ENCODE results near the gene TRIM5. TPM values are rescaled to one million over a fixed set of nuclear protein-coding genes. Genes with fewer than 3 reads are reported as not detected.
"Not testable (repeated sequence)": the region's sequence is repeated elsewhere in the genome, so short reads cannot be mapped to it uniquely, and the experiment has no call there.

Gene TRIM5
- total and polyA plus RNA-seq, 4 experiments from 2014 or later: 9.1 to 35.5 (median 21.7) TPM

DNA sequence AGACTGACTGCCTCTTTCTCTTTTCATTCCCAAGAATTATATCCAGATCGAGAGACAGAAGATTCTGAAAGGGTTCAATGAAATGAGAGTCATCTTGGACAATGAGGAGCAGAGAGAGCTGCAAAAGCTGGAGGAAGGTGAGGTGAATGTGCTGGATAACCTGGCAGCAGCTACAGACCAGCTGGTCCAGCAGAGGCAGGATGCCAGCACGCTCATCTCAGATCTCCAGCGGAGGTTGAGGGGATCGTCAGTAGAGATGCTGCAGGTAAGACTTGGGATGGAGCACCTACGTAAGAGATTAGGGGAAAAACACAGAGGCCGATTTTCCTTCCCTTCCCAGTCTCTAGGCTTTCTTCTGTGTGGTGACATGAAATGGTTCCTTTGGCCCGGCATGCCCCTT is 13.4 kb upstream of the TRIM5 start:
- ChIA-PET POLR2A (ENCODE audit: partially characterized antibody) (interaction anchor here (1.6 kb wide), 1 partner anchor 9 kb away, joined by 7 read pairs; the partner anchor contains the start of gene TRIM22), CTCF (ENCODE audit: partially characterized antibody) (interaction anchor here (0.7 to 10.1 kb wide), 3 partner anchors 13 to 111 kb away, joined by 3 to 63 read pairs (median 3); partner anchors contain the start of genes OR52N2 and TRIM5)
- Mint-ChIP-seq H3K27ac (peak overlapping the region; percentile 22 to 80 (median 57)), H3K27me3 (no peaks in the 10 kb centered on the region), H3K36me3 (peaks cover 76 to 83% of the 10 kb centered on the region in 2 donors), H3K4me3 (peak overlapping the region in 1 of 8 donors; percentile 2), H3K9me3 (no peaks in the 10 kb centered on the region), H3K4me1 (peaks cover 34 to 77% (median 62%) of the 10 kb centered on the region in 4 donors)
- Histone ChIP-seq H3K4me1 (ENCODE audit: insufficient read depth, low read length) (peaks cover 57% of the 10 kb centered on the region), H3K27me3 (ENCODE audit: insufficient read depth, low read length) (no peaks in the 10 kb centered on the region), H3K36me3 (ENCODE audit: insufficient read depth, low read length) (peaks cover 37% of the 10 kb centered on the region), H3K27ac (ENCODE audit: low read depth, low read length) (no peak overlapping the region), H3K9me3 (ENCODE audit: control insufficient read depth in 1 of 2, low read length in 2 of 2) (no peaks in the 10 kb centered on the region), H3K4me3 (ENCODE audit: low read length in 2 of 2) (no peak overlapping the region)
- DNase-seq: no peak
- intact Hi-C loops (cut with micrococcal nuclease): no loop called here

- intact Hi-C loops (cut with micrococcal nuclease): no loop called here
- Histone ChIP-seq H3K36me3 (ENCODE audit: insufficient read depth, low read length) (peaks cover 37% of the 10 kb centered on the region), H3K9me3 (ENCODE audit: control insufficient read depth in 1 of 2, low read length in 2 of 2) (no peaks in the 10 kb centered on the region), H3K4me1 (ENCODE audit: insufficient read depth, low read length) (peaks cover 65% of the 10 kb centered on the region), H3K27ac (ENCODE audit: low read depth, low read length) (peak overlapping the region; percentile 5), H3K27me3 (ENCODE audit: insufficient read depth, low read length) (no peaks in the 10 kb centered on the region), H3K4me3 (ENCODE audit: low read length in 2 of 2) (no peak overlapping the region)
- ChIA-PET CTCF (ENCODE audit: partially characterized antibody) (interaction anchor here (2.0 to 10.1 kb wide), 2 partner anchors 10 to 11 kb away, joined by 4 to 63 read pairs; partner anchors contain the start of gene TRIM5), POLR2A (ENCODE audit: partially characterized antibody) (interaction anchor here (1.3 to 3.5 kb wide), 2 partner anchors 9 to 12 kb away, joined by 3 to 20 read pairs; partner anchors contain the start of gene TRIM5)
- H3K27me3 Mint-ChIP-seq: no peaks in the 10 kb centered on the region
- peaks cover 65 to 76% of the 10 kb centered on the region in 2 donors for H3K36me3 Mint-ChIP-seq
- H3K9me3 Mint-ChIP-seq: no peaks in the 10 kb centered on the region
- H3K4me3 Mint-ChIP-seq: peak overlapping the region in 4 of 8 donors; percentile 13 to 28 (median 20)
- H3K4me1 Mint-ChIP-seq: peaks cover 39 to 73% (median 62%) of the 10 kb centered on the region in 4 donors
- peak overlapping the region in 6 of 7 donors; percentile 53 to 92 (median 74) for H3K27ac Mint-ChIP-seq
- no peak for DNase-seq
Measured at GRCh38 chr11:5696210-5696609, 11.3 kb upstream of the TRIM5 start.

DNA sequence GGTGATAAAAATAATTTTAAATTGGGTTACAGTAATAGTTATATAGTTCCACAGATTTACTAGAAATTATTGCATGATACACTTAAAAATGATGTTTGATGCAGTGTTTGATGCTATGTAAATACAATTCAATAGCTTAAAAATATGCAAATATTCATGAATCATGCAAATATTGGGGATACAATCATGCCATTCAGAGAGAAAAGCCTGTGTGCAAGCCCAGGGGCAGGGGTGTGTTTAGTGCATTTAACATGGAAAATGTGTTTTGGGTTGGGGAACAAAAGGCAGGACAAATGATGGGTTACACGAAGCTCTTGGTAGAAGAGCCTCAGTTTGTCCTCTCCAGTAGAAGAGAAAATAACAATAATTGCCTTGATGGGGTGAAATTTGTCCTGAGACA is 10.7 kb upstream of the TRIM5 start:
- intact Hi-C loops (cut with micrococcal nuclease): no loop called here
- no peaks in the 10 kb centered on the region for H3K9me3 ChIP-seq (ENCODE audit: control insufficient read depth in 1 of 2, low read length in 2 of 2)
- no peak for DNase-seq
- Mint-ChIP-seq H3K36me3 (peaks cover 58 to 75% of the 10 kb centered on the region in 2 donors), H3K4me3 (peak overlapping the region in 1 of 8 donors; percentile 50), H3K27me3 (no peaks in the 10 kb centered on the region), H3K4me1 (peaks cover 36 to 73% (median 58%) of the 10 kb centered on the region in 4 donors), H3K27ac (peak overlapping the region; percentile 27 to 87 (median 63)), H3K9me3 (no peaks in the 10 kb centered on the region)
- ChIA-PET POLR2A (ENCODE audit: partially characterized antibody) (interaction anchor here (1.3 to 3.5 kb wide), 2 partner anchors 10 to 11 kb away, joined by 3 to 20 read pairs; partner anchors contain the start of gene TRIM5), CTCF (ENCODE audit: partially characterized antibody) (interaction anchor here (2.0 to 10.1 kb wide), 2 partner anchors 10 to 11 kb away, joined by 4 to 63 read pairs; partner anchors contain the start of gene TRIM5)
- H3K36me3 ChIP-seq (ENCODE audit: insufficient read depth, low read length): peaks cover 37% of the 10 kb centered on the region
- H3K4me3 ChIP-seq (ENCODE audit: low read length in 2 of 2): no peak overlapping the region
- H3K27ac ChIP-seq (ENCODE audit: low read depth, low read length): peak overlapping the region; percentile 5
- H3K27me3 ChIP-seq (ENCODE audit: insufficient read depth, low read length): no peaks in the 10 kb centered on the region
- peaks cover 59% of the 10 kb centered on the region for H3K4me1 ChIP-seq (ENCODE audit: insufficient read depth, low read length)

DNA sequence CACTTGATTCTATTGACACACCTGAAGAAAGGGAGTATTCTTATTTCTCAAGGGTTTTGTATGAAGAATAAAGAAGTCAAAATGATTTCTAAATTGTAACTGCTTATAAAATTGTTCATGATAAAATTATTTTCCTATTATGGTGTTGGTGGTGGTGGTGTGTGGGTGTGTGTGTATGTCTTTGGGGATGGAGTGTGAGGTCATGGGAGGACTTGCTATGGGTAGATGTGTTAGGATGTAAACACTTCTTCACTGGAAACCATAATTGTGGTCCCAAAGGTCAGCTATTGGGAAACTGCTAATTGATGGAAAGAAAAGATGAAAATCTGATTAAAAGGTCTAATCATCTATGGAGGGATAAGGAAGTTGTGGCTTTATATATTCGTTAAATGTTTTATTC is 9.8 kb upstream of the TRIM5 start:
- H3K4me3 Mint-ChIP-seq: peak overlapping the region in 7 of 8 donors; percentile 23 to 83 (median 49)
- intact Hi-C loops (cut with micrococcal nuclease): no loop called here
- peaks cover 35 to 74% (median 56%) of the 10 kb centered on the region in 4 donors for H3K4me1 Mint-ChIP-seq
- DNase-seq: no peak
- H3K9me3 Mint-ChIP-seq: no peaks in the 10 kb centered on the region
- peaks cover 50 to 76% of the 10 kb centered on the region in 2 donors for H3K36me3 Mint-ChIP-seq
- ChIA-PET CTCF (ENCODE audit: partially characterized antibody) (interaction anchor here (2.0 to 10.1 kb wide), 2 partner anchors 10 to 11 kb away, joined by 4 to 63 read pairs; partner anchors contain the start of gene TRIM5), POLR2A (ENCODE audit: partially characterized antibody) (interaction anchor here (1.0 to 3.5 kb wide), 2 partner anchors 10 to 16 kb away, joined by 3 to 20 read pairs; partner anchors contain the start of gene TRIM5)
- no peak overlapping the region for H3K4me3 ChIP-seq (ENCODE audit: low read length in 2 of 2)
- H3K9me3 ChIP-seq (ENCODE audit: control insufficient read depth in 1 of 2, low read length in 2 of 2): no peaks in the 10 kb centered on the region
- H3K36me3 ChIP-seq (ENCODE audit: insufficient read depth, low read length): peaks cover 37% of the 10 kb centered on the region
- H3K4me1 ChIP-seq (ENCODE audit: insufficient read depth, low read length): peaks cover 52% of the 10 kb centered on the region
- H3K27me3 ChIP-seq (ENCODE audit: insufficient read depth, low read length): no peaks in the 10 kb centered on the region
- no peaks in the 10 kb centered on the region for H3K27me3 Mint-ChIP-seq
- H3K27ac Mint-ChIP-seq: peak overlapping the region; percentile 13 to 87 (median 76)
- H3K27ac ChIP-seq (ENCODE audit: low read depth, low read length): peak overlapping the region; percentile 0

DNA sequence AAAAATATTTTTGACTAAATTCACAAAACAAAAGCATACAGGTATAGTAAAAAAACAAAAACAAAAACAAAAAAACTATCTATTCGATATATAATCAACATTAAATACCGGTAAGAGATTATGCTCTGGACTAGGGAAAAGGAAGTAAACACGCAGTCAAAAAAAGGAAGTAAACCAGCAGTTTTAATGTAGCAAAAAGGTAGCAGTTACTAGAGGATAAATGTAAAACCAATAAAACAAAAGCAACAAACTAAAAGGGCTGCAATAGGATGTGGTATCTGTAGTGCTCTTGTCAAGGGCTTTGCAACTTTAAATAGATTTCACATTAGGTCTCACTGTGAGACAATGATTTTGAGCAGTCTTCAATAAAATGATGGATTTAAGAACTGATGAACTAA is 7.1 kb upstream of the TRIM5 start:
- CTCF ChIA-PET (ENCODE audit: partially characterized antibody): no interaction called here
- POLR2A ChIA-PET (ENCODE audit: partially characterized antibody): interaction anchor here (1.5 to 3.0 kb wide), 2 partner anchors 10 to 698 kb away, joined by 4 to 25 read pairs; partner anchors contain the start of gene SMPD1

GRCh38 chr11:5691238-5691963 is 6.5 kb upstream of the TRIM5 start:
- H3K27ac Mint-ChIP-seq: peak overlapping the region; percentile 93 to 97 (median 95)
- peak in 1 of 5 donors; percentile 7 for DNase-seq
- H3K27me3 Mint-ChIP-seq; intact Hi-C loops (cut with micrococcal nuclease); H3K27me3 ChIP-seq (ENCODE audit: insufficient read depth, low read length); H3K9me3 ChIP-seq (ENCODE audit: control insufficient read depth in 1 of 2, low read length in 2 of 2); H3K9me3 Mint-ChIP-seq: not testable (repeated sequence)
- peaks cover 31 to 49% of the 10 kb centered on the region in 2 donors for H3K36me3 Mint-ChIP-seq
- peaks cover 60% of the 10 kb centered on the region for H3K4me1 ChIP-seq (ENCODE audit: insufficient read depth, low read length)
- peak overlapping the region; percentile 53 to 85 for H3K4me3 ChIP-seq (ENCODE audit: low read length in 2 of 2)
- H3K36me3 ChIP-seq (ENCODE audit: insufficient read depth, low read length): peaks cover 14% of the 10 kb centered on the region
- POLR2A ChIA-PET (ENCODE audit: partially characterized antibody): interaction anchor here (1.4 to 3.1 kb wide), 4 partner anchors 11 to 698 kb away, joined by 4 to 25 read pairs (median 10); partner anchors contain the start of genes SMPD1 and TRIM34
- H3K4me1 Mint-ChIP-seq: peaks cover 42 to 76% (median 56%) of the 10 kb centered on the region in 4 donors
- H3K27ac ChIP-seq (ENCODE audit: low read depth, low read length): peak overlapping the region; percentile 82
- peak overlapping the region; percentile 90 to 97 (median 95) for H3K4me3 Mint-ChIP-seq
- CTCF ChIA-PET (ENCODE audit: partially characterized antibody): interaction anchor here (1.1 to 3.8 kb wide), 3 partner anchors 19 to 70 kb away, joined by 3 to 21 read pairs (median 5); no protein-coding TSS in a partner anchor

More for the DNA sequence above, 7.1 kb upstream of the TRIM5 start:
- DNase-seq: peak in 2 of 5 donors; percentile 21 to 23
- H3K4me1 ChIP-seq (ENCODE audit: insufficient read depth, low read length): peaks cover 65% of the 10 kb centered on the region
- H3K9me3 Mint-ChIP-seq: no peaks in the 10 kb centered on the region
- H3K4me3 ChIP-seq (ENCODE audit: low read length in 2 of 2): peak overlapping the region; percentile 53 to 85
- H3K27me3 ChIP-seq (ENCODE audit: insufficient read depth, low read length): no peaks in the 10 kb centered on the region
- intact Hi-C loops (cut with micrococcal nuclease): no loop called here
- H3K27me3 Mint-ChIP-seq: no peaks in the 10 kb centered on the region
- H3K36me3 Mint-ChIP-seq: peaks cover 37 to 55% of the 10 kb centered on the region in 2 donors
- H3K36me3 ChIP-seq (ENCODE audit: insufficient read depth, low read length): peaks cover 20% of the 10 kb centered on the region
- H3K4me3 Mint-ChIP-seq: peak overlapping the region; percentile 90 to 97 (median 95)
- no peaks in the 10 kb centered on the region for H3K9me3 ChIP-seq (ENCODE audit: control insufficient read depth in 1 of 2, low read length in 2 of 2)
- peak overlapping the region; percentile 82 for H3K27ac ChIP-seq (ENCODE audit: low read depth, low read length)
- peak overlapping the region; percentile 93 to 97 (median 95) for H3K27ac Mint-ChIP-seq
- H3K4me1 Mint-ChIP-seq: peaks cover 47 to 79% (median 58%) of the 10 kb centered on the region in 4 donors
